HCT116 (cell line): ENCODE measurements around the gene ABRACL. TPM values are rescaled to one million over a fixed set of nuclear protein-coding genes. Genes with fewer than 3 reads are reported as not detected.

Experiments
- ATAC-seq: fragments of 200-7000 bp; cut with Tn5 transposase; 2 replicates; pipeline ENCODE4 v1.9.1; 2020; ENCODE audit warnings: mild to moderate bottlenecking, moderate library complexity
- BruUV-seq: library from RNA; stranded (reverse); fragments of 400-500 nt; replicated peaks from 2 replicates; lab custom pipeline; 2021; lab: Mats Ljungman, UMichigan
- CTCF ChIA-PET: fragments of 300-600 bp; sonication (Branson Sonifier 250); formaldehyde crosslinking; loops from one replicate; lab custom pipeline; 2021; ENCODE audit warnings: antibody characterized with exemption; lab: Charles Lee
- POLR2A ChIA-PET: fragments of 300-600, 350-600 bp; sonication (Branson Sonifier 250); formaldehyde crosslinking; loops from one replicate; lab custom pipeline; 2021; ENCODE audit warnings: antibody characterized with exemption; lab: Charles Lee
- RAD21 ChIA-PET, 2 experiments: fragments of 300-600 bp; sonication (Branson Sonifier 250); formaldehyde crosslinking; loops; one replicate each; lab custom pipeline; 2023; ENCODE audit warnings: low total read pairs in 2 of 2; ENCODE audit not compliant: uncharacterized antibody in 2 of 2, unreplicated experiment in 2 of 2, low non-redundant PET in 1 of 2; lab: Charles Lee
- DNase-seq: peaks from one replicate; pipeline ENCODE4 v3.0.0-alpha.2; 2010; ENCODE audit warnings: low read depth, low spot score
- H2AFZ ChIP-seq: fragments of 200-600 bp; shearing (Covaris generic), sonication (generic); 2 replicates; pipeline ENCODE4 v1.6.1; 2017; ENCODE audit warnings: low read depth, mixed run types, mixed read lengths, antibody characterized with exemption, low read length; ENCODE audit not compliant: poor library complexity, severe bottlenecking
- H3K27ac ChIP-seq: 2 replicates; pipeline ENCODE4 v1.5.1; 2012; ENCODE audit warnings: low read depth, low read length
- H3K27me3 ChIP-seq: fragments of 200-600 bp; sonication (generic); 2 replicates; pipeline ENCODE4 v1.6.1; 2016; ENCODE audit warnings: mixed run types, low read length, mixed read lengths; ENCODE audit not compliant: insufficient read depth
- H3K36me3 ChIP-seq, 2 experiments: fragments of 200-500 bp in 1 of 2; fragments of 200-600 bp in 1 of 2; sonication (Bioruptor generic) in 1 of 2; sonication (generic) in 1 of 2; 2 replicates each; pipeline versions ENCODE4 v1.5.1 to v1.6.1; 2014 to 2016; ENCODE audit warnings: low read length in 2 of 2, inconsistent platforms in 1 of 2, mixed read lengths in 1 of 2, mixed run types in 1 of 2; ENCODE audit not compliant: insufficient read depth in 2 of 2, control insufficient read depth in 1 of 2
- H3K4me1 ChIP-seq, 2 experiments: fragments of 200-600 bp in 1 of 2; sonication (generic) in 1 of 2; 2 replicates each; pipeline versions ENCODE4 v1.5.1 to v1.6.1; 2012 to 2017; ENCODE audit warnings: low read length in 2 of 2, inconsistent platforms in 1 of 2, mild to moderate bottlenecking in 1 of 2, mixed read lengths in 1 of 2, mixed run types in 1 of 2, moderate library complexity in 1 of 2; ENCODE audit not compliant: insufficient read depth in 2 of 2, control insufficient read depth in 1 of 2
- H3K4me2 ChIP-seq: fragments of 200-600 bp; sonication (generic); 2 replicates; pipeline ENCODE4 v1.6.1; 2017; ENCODE audit warnings: mixed run types, low read length, mixed read lengths
- H3K4me3 ChIP-seq, 2 experiments: fragments of 200-600 bp in 1 of 2; sonication (generic) in 1 of 2; replicated peaks in 1 of 2; 2 replicates each; pipeline ENCODE4 v1.5.1; 2011 to 2016; ENCODE audit warnings: low read length in 2 of 2, control low read depth in 1 of 2, low read depth in 1 of 2, mild to moderate bottlenecking in 1 of 2, mixed read lengths in 1 of 2, mixed run types in 1 of 2
- H3K79me2 ChIP-seq: fragments of 200-600 bp; sonication (generic); 2 replicates; pipeline ENCODE4 v1.6.1; 2017; ENCODE audit warnings: mild to moderate bottlenecking, mixed run types, low read length, moderate library complexity, mixed read lengths; ENCODE audit not compliant: insufficient read depth
- H3K9ac ChIP-seq: fragments of 200-600 bp; sonication (generic); 2 replicates; pipeline ENCODE4 v1.6.1; 2016; ENCODE audit warnings: low read length, mixed read lengths
- H3K9me2 ChIP-seq: fragments of 200-600 bp; sonication (generic), shearing (Covaris generic); 2 replicates; pipeline ENCODE4 v1.6.1; 2017; ENCODE audit warnings: mixed run types, mild to moderate bottlenecking, moderate library complexity; ENCODE audit not compliant: insufficient read depth
- H3K9me3 ChIP-seq, 2 experiments: fragments of 200-500 bp in 1 of 2; fragments of 200-600 bp in 1 of 2; sonication (Bioruptor generic) in 1 of 2; sonication (generic) in 1 of 2; 2 replicates each; pipeline ENCODE4 v1.6.1; 2014 to 2017; ENCODE audit warnings: low read length in 2 of 2, mixed read lengths in 2 of 2, inconsistent platforms in 1 of 2, low read depth in 1 of 2, mild to moderate bottlenecking in 1 of 2, mixed run types in 1 of 2, moderate library complexity in 1 of 2; ENCODE audit not compliant: control insufficient read depth in 1 of 2, insufficient read depth in 1 of 2
- H4K20me1 ChIP-seq: fragments of 200-600 bp; sonication (generic), shearing (Covaris generic); 2 replicates; pipeline ENCODE4 v1.6.1; 2017; ENCODE audit warnings: mixed run types, mild to moderate bottlenecking, moderate library complexity; ENCODE audit not compliant: insufficient read depth
- ATF3 ChIP-seq: IDR thresholded peaks from 2 replicates; pipeline ENCODE4 v1.6.1; 2012
- CBX3 ChIP-seq: IDR thresholded peaks from 2 replicates; pipeline ENCODE4 v1.6.1; 2012; ENCODE audit warnings: low read depth
- CEBPB ChIP-seq: IDR thresholded peaks from 2 replicates; pipeline ENCODE4 v1.6.1; 2012; ENCODE audit warnings: low read depth
- EGR1 ChIP-seq: IDR thresholded peaks from 2 replicates; pipeline ENCODE4 v1.6.1; 2012; ENCODE audit warnings: low read depth
- ELF1 ChIP-seq: IDR thresholded peaks from 2 replicates; pipeline ENCODE4 v1.6.1; 2012; ENCODE audit warnings: low read depth, borderline replicate concordance
- EZH2phosphoT487 ChIP-seq: fragments of 200-600 bp; IDR thresholded peaks from 2 replicates; pipeline ENCODE4 v1.6.1; 2018; ENCODE audit warnings: antibody characterized with exemption, borderline replicate concordance
- FOSL1 ChIP-seq: IDR thresholded peaks from 2 replicates; pipeline ENCODE4 v1.6.1; 2012; ENCODE audit warnings: low read depth
- MAX ChIP-seq: IDR thresholded peaks from 2 replicates; pipeline ENCODE4 v1.6.1; 2012
- POLR2A ChIP-seq: IDR thresholded peaks from 2 replicates; pipeline ENCODE4 v1.7.0; 2011; ENCODE audit warnings: borderline replicate concordance; ENCODE audit not compliant: insufficient read depth, insufficient read length; ENCODE audit errors: extremely low read depth
- SP1 ChIP-seq: IDR thresholded peaks from 2 replicates; pipeline ENCODE4 v1.6.1; 2012; ENCODE audit warnings: low read depth
- SRF ChIP-seq: IDR thresholded peaks from 2 replicates; pipeline ENCODE4 v1.6.1; 2012; ENCODE audit warnings: low read depth
- YY1 ChIP-seq: IDR thresholded peaks from 2 replicates; pipeline ENCODE4 v1.6.1; 2011; ENCODE audit warnings: low read length, low read depth, moderate library complexity, mild to moderate bottlenecking; ENCODE audit not compliant: insufficient replicate concordance; ENCODE audit errors: extremely low read depth
- ZBTB33 ChIP-seq: IDR thresholded peaks from 2 replicates; pipeline ENCODE4 v1.6.1; 2011; ENCODE audit warnings: mild to moderate bottlenecking, low read length, moderate library complexity; ENCODE audit not compliant: insufficient replicate concordance; ENCODE audit errors: extremely low read depth
- ZFX ChIP-seq: fragments of 450-650 bp; IDR thresholded peaks from 2 replicates; pipeline ENCODE4 v1.6.1; 2017
- intact Hi-C: fragments of 100-400 bp; cut with micrococcal nuclease; formaldehyde crosslinking; loops from 2 replicates; pipeline ENCODE4 v1.10.0; 2022
- total RNA-seq: library from RNA; stranded (reverse); gene quantifications from one replicate; pipeline ENCODE4 v1.2.1, GENCODE V29; 2021; ENCODE audit not compliant: unreplicated experiment

Gene ABRACL
- total RNA-seq, 1 experiment from 2014 or later, result 47.4 TPM

- H3K4me1 ChIP-seq, result peaks cover 2 to 9% of the 10 kb centered on the region in 2 experiments; a peak in 3 of 4 replicates
- no peak for TF ChIP-seq FOSL1
- TF ChIP-seq SP1, result no peak
- TF ChIP-seq EGR1, result no peak
- TF ChIP-seq EZH2phosphoT487, result no peak
- no peak for TF ChIP-seq YY1
- no peak for TF ChIP-seq ELF1
- no peak for TF ChIP-seq ZFX
- no peak for TF ChIP-seq CBX3
- no peak for TF ChIP-seq ZBTB33
- TF ChIP-seq ATF3, result no peak
- no peak for TF ChIP-seq MAX
- TF ChIP-seq SRF, result no peak
- no peak for TF ChIP-seq CEBPB
- no peak for TF ChIP-seq POLR2A
- TF ChIP-seq, all 23 proteins: peak for 0
- H3K27me3 ChIP-seq, result no peaks in the 10 kb centered on the region
- RAD21 ChIA-PET, result no interaction called here
- no peaks in the 10 kb centered on the region for H3K79me2 ChIP-seq
- intact Hi-C loops, result no loop called here
- DNase-seq (no peak), ATAC-seq (no peak)
- H3K9me2 ChIP-seq, result no peaks in the 10 kb centered on the region
- H3K4me2 ChIP-seq, result no peak overlapping the region
- no TSS peak for BruUV-seq
- no peaks in the 10 kb centered on the region for H4K20me1 ChIP-seq
- H3K9me3 ChIP-seq, result no peaks in the 10 kb centered on the region
- no peak overlapping the region for H3K27ac ChIP-seq
- no peaks in the 10 kb centered on the region for H3K36me3 ChIP-seq
- H3K4me3 ChIP-seq, result no peak overlapping the region
- no peak overlapping the region for H3K9ac ChIP-seq
- CTCF ChIA-PET, result no interaction called here
- POLR2A ChIA-PET, result no interaction called here
- H2AFZ ChIP-seq, result no peak overlapping the region
Measured at GRCh38 chr6:139064981-139065665, 36.6 kb downstream of the ABRACL start.
